Stomach smooth muscle (tissue), 2 donors: ENCODE results near the gene C1orf21.

Experiments used
- H3K27ac ChIP-seq: one replicate; pipeline ENCODE4 v1.7.0; 2013; ENCODE audit warnings: mild to moderate bottlenecking, low read length, inconsistent platforms
- H3K27me3 ChIP-seq, 2 donors: one replicate each; pipeline ENCODE4 v1.7.0; 2013; ENCODE audit warnings: low read length in 2 of 2; ENCODE audit not compliant: insufficient read depth in 2 of 2, control insufficient read depth in 1 of 2
- H3K36me3 ChIP-seq, 2 donors: one replicate each; pipeline ENCODE4 v1.7.0; 2013; ENCODE audit warnings: low read length in 2 of 2; ENCODE audit not compliant: control insufficient read depth in 2 of 2, insufficient read depth in 2 of 2
- H3K4me1 ChIP-seq: one replicate; pipeline ENCODE4 v1.7.0; 2013; ENCODE audit warnings: low read length; ENCODE audit not compliant: control insufficient read depth, insufficient read depth
- H3K4me3 ChIP-seq, 2 donors: one replicate each; pipeline ENCODE4 v1.7.0; 2013; ENCODE audit warnings: low read length in 2 of 2
- H3K9ac ChIP-seq, 2 donors: one replicate each; pipeline ENCODE4 v1.7.0; 2013; ENCODE audit warnings: low read length in 2 of 2, mild to moderate bottlenecking in 1 of 2
- H3K9me3 ChIP-seq, 2 donors: one replicate each; pipeline ENCODE4 v1.7.0; 2013; ENCODE audit warnings: low read length in 2 of 2; ENCODE audit not compliant: control insufficient read depth in 2 of 2
- donor health status: healthy.
- donor health status: Pancreatic carcinoma.

Gene C1orf21

GRCh38 chr1:184614667-184615066, 227.8 kb downstream of the C1orf21 start:
- H3K27ac ChIP-seq, result no peak overlapping the region
- H3K4me1 ChIP-seq, result peaks cover 8% of the 10 kb centered on the region
- H3K9me3 ChIP-seq, result no peaks in the 10 kb centered on the region
- H3K9ac ChIP-seq, result no peak overlapping the region
- no peak overlapping the region for H3K4me3 ChIP-seq
- H3K36me3 ChIP-seq, result no peaks in the 10 kb centered on the region
- H3K27me3 ChIP-seq, result no peaks in the 10 kb centered on the region

- H3K27me3 ChIP-seq, result no peaks in the 10 kb centered on the region
- no peak overlapping the region for H3K9ac ChIP-seq
- H3K9me3 ChIP-seq, result no peaks in the 10 kb centered on the region
- H3K4me1 ChIP-seq, result peaks cover 8% of the 10 kb centered on the region
- H3K27ac ChIP-seq, result peak overlapping the region; percentile 11
- H3K36me3 ChIP-seq, result no peaks in the 10 kb centered on the region
- no peak overlapping the region for H3K4me3 ChIP-seq
Measured at GRCh38 chr1:184615301-184615700, 228.5 kb downstream of the C1orf21 start.

- H3K9ac ChIP-seq, result no peak overlapping the region
- no peaks in the 10 kb centered on the region for H3K36me3 ChIP-seq
- H3K9me3 ChIP-seq, result no peaks in the 10 kb centered on the region
- H3K4me1 ChIP-seq, result peaks cover 5% of the 10 kb centered on the region
- H3K4me3 ChIP-seq, result no peak overlapping the region
- H3K27ac ChIP-seq, result no peak overlapping the region
- no peaks in the 10 kb centered on the region for H3K27me3 ChIP-seq
Measured at GRCh38 chr1:184616504-184616903, 229.7 kb downstream of the C1orf21 start.

GRCh38 chr1:184617433-184618029, 230.7 kb downstream of the C1orf21 start:
- Histone ChIP-seq H3K4me1 (peaks cover 9% of the 10 kb centered on the region), H3K4me3 (no peak overlapping the region), H3K36me3 (no peaks in the 10 kb centered on the region), H3K27me3 (no peaks in the 10 kb centered on the region), H3K9ac (no peak overlapping the region), H3K27ac (no peak overlapping the region), H3K9me3 (no peaks in the 10 kb centered on the region)

GRCh38 chr1:184618851-184619250, 232.0 kb downstream of the C1orf21 start:
- H3K36me3 ChIP-seq, result no peaks in the 10 kb centered on the region
- H3K27me3 ChIP-seq, result no peaks in the 10 kb centered on the region
- no peaks in the 10 kb centered on the region for H3K9me3 ChIP-seq
- H3K27ac ChIP-seq, result no peak overlapping the region
- no peak overlapping the region for H3K4me3 ChIP-seq
- H3K9ac ChIP-seq, result no peak overlapping the region
- H3K4me1 ChIP-seq, result peaks cover 14% of the 10 kb centered on the region

GRCh38 chr1:184620469-184620868, 233.6 kb downstream of the C1orf21 start:
- H3K9ac ChIP-seq, result no peak overlapping the region
- H3K27me3 ChIP-seq, result no peaks in the 10 kb centered on the region
- H3K4me3 ChIP-seq, result no peak overlapping the region
- peak overlapping the region; percentile 93 for H3K27ac ChIP-seq
- no peaks in the 10 kb centered on the region for H3K36me3 ChIP-seq
- peaks cover 14% of the 10 kb centered on the region for H3K4me1 ChIP-seq
- H3K9me3 ChIP-seq, result no peaks in the 10 kb centered on the region

GRCh38 chr1:184621260-184621659, 234.4 kb downstream of the C1orf21 start:
- Histone ChIP-seq H3K4me3 (no peak overlapping the region), H3K27me3 (no peaks in the 10 kb centered on the region), H3K4me1 (peaks cover 14% of the 10 kb centered on the region), H3K27ac (peak overlapping the region; percentile 93), H3K36me3 (peaks cover 0 to 2% of the 10 kb centered on the region in 2 donors), H3K9me3 (no peaks in the 10 kb centered on the region), H3K9ac (no peak overlapping the region)

GRCh38 chr1:184622136-184622823, 235.5 kb downstream of the C1orf21 start:
- Histone ChIP-seq H3K4me1 (peaks cover 14% of the 10 kb centered on the region), H3K27ac (peak overlapping the region; percentile 93), H3K36me3 (peaks cover 0 to 2% of the 10 kb centered on the region in 2 donors), H3K27me3 (no peaks in the 10 kb centered on the region), H3K9me3 (no peaks in the 10 kb centered on the region), H3K9ac (peak overlapping the region; percentile 55 to 56), H3K4me3 (peak overlapping the region; percentile 44 to 46)

- H3K4me1 ChIP-seq, result peaks cover 14% of the 10 kb centered on the region
- peaks cover 0 to 2% of the 10 kb centered on the region in 2 donors for H3K36me3 ChIP-seq
- H3K9ac ChIP-seq, result peak overlapping the region in 1 of 2 donors; percentile 56
- H3K27me3 ChIP-seq, result no peaks in the 10 kb centered on the region
- no peak overlapping the region for H3K4me3 ChIP-seq
- no peak overlapping the region for H3K27ac ChIP-seq
- no peaks in the 10 kb centered on the region for H3K9me3 ChIP-seq
Measured at GRCh38 chr1:184623404-184623803, 236.6 kb downstream of the C1orf21 start.

- peaks cover 14% of the 10 kb centered on the region for H3K4me1 ChIP-seq
- H3K27ac ChIP-seq, result no peak overlapping the region
- no peaks in the 10 kb centered on the region for H3K27me3 ChIP-seq
- no peaks in the 10 kb centered on the region for H3K9me3 ChIP-seq
- no peak overlapping the region for H3K4me3 ChIP-seq
- H3K36me3 ChIP-seq, result peaks cover 0 to 2% of the 10 kb centered on the region in 2 donors
- no peak overlapping the region for H3K9ac ChIP-seq
Measured at GRCh38 chr1:184624051-184624450, 237.2 kb downstream of the C1orf21 start.

- Histone ChIP-seq H3K4me1 (peaks cover 19% of the 10 kb centered on the region), H3K9me3 (no peaks in the 10 kb centered on the region), H3K36me3 (peaks cover 0 to 2% of the 10 kb centered on the region in 2 donors), H3K9ac (no peak overlapping the region), H3K27me3 (no peaks in the 10 kb centered on the region), H3K27ac (no peak overlapping the region), H3K4me3 (no peak overlapping the region)
Measured at GRCh38 chr1:184624626-184625025, 237.8 kb downstream of the C1orf21 start.
